ENCODE measurements around the gene RBM38.

The RBM38 gene

GRCh38 chr20:57375652-57376230 lies 15.5 kb upstream of the RBM38 start:
- DNase-seq: no peak

GRCh38 chr20:57377350-57377749 lies 13.8 kb upstream of the RBM38 start:
- DNase-seq: no peak

- DNase-seq: no peak
Measured at GRCh38 chr20:57378107-57378506, 13.1 kb upstream of the RBM38 start.

- DNase-seq: no peak
Measured at GRCh38 chr20:57378646-57379262, 12.4 kb upstream of the RBM38 start.

- DNase-seq: no peak
Measured at GRCh38 chr20:57379263-57379647, 11.9 kb upstream of the RBM38 start.

GRCh38 chr20:57380081-57380750 lies 11.0 kb upstream of the RBM38 start:
- no peak for DNase-seq

GRCh38 chr20:57381596-57382503 lies 9.3 kb upstream of the RBM38 start:
- peak; percentile 79 to 80 for DNase-seq

GRCh38 chr20:57382516-57382915 lies 8.7 kb upstream of the RBM38 start:
- DNase-seq: no peak

GRCh38 chr20:57383447-57384347 lies 7.5 kb upstream of the RBM38 start:
- DNase-seq: no peak

GRCh38 chr20:57384486-57384885 lies 6.7 kb upstream of the RBM38 start:
- no peak for DNase-seq

GRCh38 chr20:57384953-57385761 lies 6.0 kb upstream of the RBM38 start:
- DNase-seq: no peak

GRCh38 chr20:57385940-57386339 lies 5.3 kb upstream of the RBM38 start:
- no peak for DNase-seq

- DNase-seq: no peak
Measured at GRCh38 chr20:57386762-57387161, 4.4 kb upstream of the RBM38 start.

- DNase-seq: no peak
Measured at GRCh38 chr20:57387463-57387862, 3.7 kb upstream of the RBM38 start.

- DNase-seq: no peak
Measured at GRCh38 chr20:57387945-57388371, 3.2 kb upstream of the RBM38 start.

GRCh38 chr20:57388953-57389694 lies 2.1 kb upstream of the RBM38 start:
- DNase-seq: peak; percentile 63 to 68

GRCh38 chr20:57389695-57390603 lies 1.2 kb upstream of the RBM38 start:
- DNase-seq: peak; percentile 69 to 72

- peak; percentile 40 to 45 for DNase-seq
Measured at GRCh38 chr20:57391439-57392301, 474 bp downstream of the RBM38 start.

Measured in stimulated activated CD4-positive, alpha-beta T cell treated with anti-CD3 and anti-CD28 coated beads, Interleukin-4, amount 100 ng/mL, for 4 hours (primary cell).